ENCODE measurements around the gene CUL3. TPM values are rescaled to one million over a fixed set of nuclear protein-coding genes. Genes with fewer than 3 reads are reported as not detected.

The CUL3 gene
- total RNA-seq, 2 experiments from 2014 or later = 74.9 to 77.4 TPM

Other genes starting within 250 kb of the CUL3 start
- gene FAM124B, start 183.3 kb downstream of the CUL3 start, total RNA-seq = under 1 TPM; 0.64 to 0.73 TPM
- gene CCDC195, start 131.0 kb upstream of the CUL3 start, total RNA-seq = not detected